Right ventricle myocardium inferior (tissue), 1 donor: ENCODE results near the gene AFMID. TPM values are rescaled to one million over a fixed set of nuclear protein-coding genes. Genes with fewer than 3 reads are reported as not detected.
"Not testable (repeated sequence)": the region's sequence is repeated elsewhere in the genome, so short reads cannot be mapped to it uniquely, and the experiment has no call there.

Source experiments
- ATAC-seq: fragments of 200-7000 bp; cut with Tn5 transposase; one replicate; pipeline ENCODE4 v1.9.1; 2020; ENCODE audit warnings: mild to moderate bottlenecking, moderate library complexity
- DNase-seq: peaks from one replicate; pipeline ENCODE4 v3.0.0; 2021; ENCODE audit errors: missing footprints
- intact Hi-C: fragments of 100-400 bp; cut with DNase I; formaldehyde crosslinking; loops from one replicate; pipeline ENCODE4 v1.11.0; 2022
- long read RNA-seq: library from polyadenylated mRNA; unstranded; transcript quantifications from one replicate; pipeline ENCODE4 v2.0.0, GENCODE V29; 2021
- total RNA-seq: library from RNA; stranded (reverse); fragmentation: NEBNext Ultra II Directional; extraction: Animal tissue kit (Norgen Biotek cat#: 25700); gene quantifications from one replicate; pipeline ENCODE4 v1.2.1, GENCODE V29; 2021
- donor health status: DM: no; HTN: yes; CAD: no; lungs with severe emphysema.

AFMID gene
- total RNA-seq = 38.2 TPM
- long read RNA-seq, partial matches to known transcripts = 1 of 6 reads
- long read RNA-seq, other reads (novel, unspliced or antisense) = 5 of 6 reads

- ATAC-seq (peak; percentile 98), DNase-seq (peak; percentile 97)
- intact Hi-C loops = loop anchor here (2.0 to 10.0 kb wide), 2 partner anchors 74 to 162 kb away; no protein-coding TSS in a partner anchor
Measured at GRCh38 chr17:78186692-78187595, at the start of gene AFMID, which contains the start of gene TK1. Gene AFMID (plus strand): TSS chr17:78187362. CDS start chr17:78187371, 9 bp downstream. Gene TK1 (minus strand): TSS chr17:78187052. CDS start chr17:78186994, 58 bp downstream.

- ATAC-seq (no peak), DNase-seq (peak; percentile 69)
- intact Hi-C loops = no loop called here
Measured at GRCh38 chr17:78137392-78138203, 49.6 kb upstream of the AFMID start.

DNA sequence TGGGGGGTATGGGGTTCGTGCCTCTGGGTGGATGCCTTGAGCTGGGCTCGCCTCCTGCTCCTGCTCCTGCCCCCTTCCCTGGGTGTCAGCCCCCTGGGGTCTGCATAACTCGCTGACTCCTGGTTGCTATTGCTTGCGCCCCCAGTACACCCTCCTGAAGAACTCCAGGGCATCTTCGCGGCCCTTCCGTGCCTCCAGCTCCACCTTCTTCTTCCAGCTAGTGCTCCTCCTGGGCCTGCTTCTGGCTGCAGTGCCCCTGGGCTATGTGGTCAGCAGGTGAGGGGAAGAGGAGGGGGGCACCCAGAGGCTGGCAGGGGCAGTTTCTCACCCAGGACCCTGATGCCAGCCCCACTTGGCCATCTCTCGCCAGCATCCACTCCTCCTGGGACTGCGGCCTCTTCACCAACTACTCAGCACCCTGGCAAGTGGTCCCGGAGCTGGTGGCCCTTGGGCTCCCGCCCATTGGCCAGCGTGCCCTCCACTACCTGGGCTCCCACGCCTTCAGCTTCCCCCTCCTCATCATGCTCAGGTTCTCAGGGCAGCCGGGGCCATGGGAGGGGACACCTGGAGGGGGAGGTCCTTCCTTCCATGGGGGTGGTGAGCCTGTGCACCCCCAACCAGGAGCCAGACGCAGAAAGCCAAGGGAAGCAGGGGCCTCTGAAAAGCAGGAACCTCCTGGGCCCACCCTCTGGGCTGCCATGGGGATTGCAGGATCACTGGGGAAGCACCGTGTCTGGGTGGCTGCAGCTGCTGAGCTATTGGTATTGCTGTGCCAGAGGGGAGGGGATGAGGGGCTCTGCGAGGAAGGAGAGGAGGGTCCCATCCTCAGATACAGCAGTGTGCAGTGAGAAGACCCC, 48.7 kb upstream of the AFMID start:
- intact Hi-C loops = no loop called here
- no peak for ATAC-seq
- no peak for DNase-seq

- intact Hi-C loops, DNase-seq, ATAC-seq: not testable (repeated sequence)
Measured at GRCh38 chr17:78139861-78140168, 47.3 kb upstream of the AFMID start.

GRCh38 chr17:78140169-78141051, 46.8 kb upstream of the AFMID start:
- peak; percentile 97 for DNase-seq
- ATAC-seq = peak; percentile 82
- intact Hi-C loops = no loop called here

DNA sequence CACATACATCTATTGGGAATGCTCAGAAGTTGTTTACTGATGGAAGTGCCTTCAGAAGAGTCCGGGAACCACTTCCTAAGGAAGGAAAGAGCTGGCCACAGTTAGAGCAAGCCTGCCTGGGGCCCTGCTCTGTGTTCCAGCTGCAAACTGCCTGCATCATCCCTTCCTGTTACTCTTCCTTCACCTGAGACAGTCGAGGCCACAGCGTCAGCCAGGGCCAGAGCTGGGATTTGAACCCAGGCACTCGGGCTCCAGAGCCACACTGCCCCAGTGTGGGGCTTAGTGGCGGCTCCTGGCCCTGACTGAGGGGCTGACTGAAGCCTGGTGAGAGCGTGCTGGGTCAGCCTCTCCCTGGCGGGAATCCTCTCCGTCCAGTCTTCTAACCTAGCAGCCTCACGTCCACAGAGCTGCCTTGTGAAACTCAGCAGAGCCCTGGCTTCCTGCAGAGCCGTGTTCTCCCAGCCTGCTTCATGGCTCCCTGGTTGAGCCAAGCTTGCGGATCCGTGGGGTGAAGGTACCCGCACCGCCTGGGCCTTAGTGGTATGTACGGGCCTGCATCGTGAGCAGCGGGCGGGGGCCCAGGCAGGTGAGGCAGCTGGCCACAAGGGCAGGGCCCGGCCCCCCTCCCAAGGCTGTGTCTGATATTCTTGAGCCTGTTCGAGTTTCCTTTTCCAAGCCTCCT, 45.6 kb upstream of the AFMID start:
- DNase-seq (peak; percentile 65), ATAC-seq (no peak)
- intact Hi-C loops = no loop called here

GRCh38 chr17:78142119-78142861, 44.9 kb upstream of the AFMID start:
- DNase-seq (no peak), ATAC-seq (no peak)
- intact Hi-C loops = no loop called here

DNA sequence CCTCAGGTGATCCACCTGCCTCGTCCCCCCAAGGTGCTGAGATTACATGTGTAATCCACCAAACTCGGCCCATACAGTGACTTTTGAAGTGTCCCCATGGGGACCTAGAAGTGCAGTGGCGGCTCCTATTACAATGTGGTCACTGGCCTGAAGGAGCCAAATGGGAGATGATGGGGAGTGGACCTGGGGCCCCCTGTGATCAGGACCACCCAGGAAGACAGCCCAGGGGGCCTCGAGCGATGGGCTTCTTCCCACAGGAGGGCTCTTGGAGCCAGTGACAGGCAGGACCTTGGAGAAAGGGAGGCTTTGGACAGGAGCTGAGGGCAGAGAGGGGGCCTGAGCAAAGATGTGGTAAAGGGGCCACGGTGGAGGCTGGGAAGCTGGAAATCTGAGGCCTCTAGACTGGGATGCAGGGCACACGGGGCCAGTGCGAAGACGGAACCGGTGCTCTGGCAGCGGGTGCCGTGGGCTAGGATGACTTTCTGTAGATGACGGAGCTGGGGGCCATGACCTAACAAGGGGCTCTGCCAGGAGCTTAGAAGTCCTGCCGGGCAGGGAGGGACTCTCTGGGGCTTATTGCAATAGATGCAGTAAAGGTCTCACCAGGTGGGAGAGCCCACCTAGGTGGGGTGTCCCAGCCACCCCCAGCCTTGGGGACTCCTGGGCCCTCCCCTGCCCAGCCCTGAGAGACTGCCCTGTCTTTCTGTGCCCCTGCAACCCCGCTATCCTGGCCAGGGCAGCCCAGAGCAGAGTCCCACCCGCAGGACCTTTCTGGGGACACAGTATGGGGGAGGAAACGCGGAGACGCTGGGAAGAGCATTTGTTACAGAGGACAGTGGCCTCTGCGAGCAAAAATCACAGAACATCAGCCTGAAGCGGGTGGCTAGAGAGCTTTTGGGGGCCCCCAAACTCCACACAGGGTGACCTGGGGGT, 43.7 kb upstream of the AFMID start:
- ATAC-seq = no peak
- peak; percentile 70 for DNase-seq
- intact Hi-C loops = loop anchor here (2.0 kb wide), 1 partner anchor 25 kb away; the partner anchor contains the start of gene SYNGR2

DNA sequence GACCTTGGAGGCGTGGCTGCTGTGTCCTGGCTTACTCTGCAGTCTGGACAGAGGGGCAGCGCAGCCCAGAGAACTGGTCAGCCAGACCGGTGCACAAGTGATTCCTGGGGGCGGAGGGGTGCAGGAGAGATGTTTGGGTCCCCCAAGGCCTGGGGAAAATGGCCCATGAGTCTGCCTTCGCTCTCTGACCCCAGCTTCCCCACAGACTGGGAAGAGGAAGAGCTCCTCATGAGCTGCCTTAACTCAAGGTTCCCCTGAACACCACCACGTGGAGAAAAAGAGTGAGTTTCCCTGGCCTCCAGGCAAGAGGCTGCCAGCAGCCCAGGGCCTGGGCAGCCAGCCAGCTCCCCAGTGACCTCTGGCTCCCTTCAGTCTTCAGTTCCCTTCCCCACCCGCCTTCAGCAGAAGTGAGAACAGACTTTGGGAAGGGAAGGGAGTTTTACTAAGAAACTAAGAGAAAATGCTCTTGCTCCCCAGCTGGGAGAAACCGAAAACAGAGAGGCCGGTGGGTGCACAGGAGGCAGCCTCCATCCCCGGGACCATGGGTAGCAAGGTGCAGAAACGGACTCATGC, 42.9 kb upstream of the AFMID start:
- DNase-seq = peak; percentile 93
- intact Hi-C loops = loop anchor here (2.0 kb wide), 1 partner anchor 25 kb away; the partner anchor contains the start of gene SYNGR2
- peak; percentile 68 for ATAC-seq

DNA sequence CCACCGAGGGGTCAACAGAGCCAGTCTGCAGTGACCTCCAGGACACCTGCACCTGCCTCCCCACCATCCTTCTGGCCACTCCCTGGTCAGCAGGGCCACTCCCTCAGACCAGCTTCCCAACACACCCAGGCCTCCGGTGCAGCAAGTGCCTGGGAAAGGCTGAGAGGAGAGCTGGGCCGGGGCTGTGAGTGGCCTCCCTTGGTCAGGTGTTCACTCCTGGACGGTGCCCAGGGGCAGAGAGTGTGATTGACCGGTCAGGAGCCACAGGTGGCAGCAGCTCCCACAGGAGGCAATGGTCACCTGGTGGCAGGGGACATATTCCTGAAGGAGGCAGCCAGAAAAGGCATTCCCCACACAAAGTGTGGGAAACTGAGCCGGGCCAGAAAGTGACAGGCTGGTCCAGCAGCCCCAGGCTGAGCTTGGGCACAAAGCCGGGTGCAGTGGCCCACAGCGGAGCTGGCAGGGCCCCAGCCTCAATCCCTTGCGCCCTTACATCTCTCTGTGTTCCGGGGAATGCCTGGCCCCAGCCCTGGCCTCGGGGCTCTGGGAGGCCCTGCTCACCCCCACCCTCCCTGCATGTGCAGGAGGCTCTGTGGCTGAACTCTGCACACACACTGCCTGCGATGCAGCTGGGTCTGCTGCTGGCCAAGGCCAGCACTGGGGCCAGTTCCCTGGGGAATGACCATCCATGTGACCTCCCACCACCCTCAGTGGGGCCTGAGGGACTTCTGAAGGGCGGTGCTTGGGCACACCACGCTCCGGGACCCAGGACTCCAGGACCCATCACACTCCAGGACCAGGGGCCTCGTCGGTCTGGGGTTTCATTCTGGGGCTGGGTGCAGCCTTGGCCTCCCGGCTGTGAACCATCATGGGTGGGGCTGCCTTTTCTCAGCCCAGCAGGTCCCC, 42.2 kb upstream of the AFMID start:
- DNase-seq = peak; percentile 70
- intact Hi-C loops = loop anchor here (2.0 kb wide), 1 partner anchor 24 kb away; the partner anchor contains the start of gene SYNGR2

GRCh38 chr17:78146471-78146869, 40.7 kb upstream of the AFMID start:
- intact Hi-C loops = no loop called here

More for the DNA sequence above, 42.2 kb upstream of the AFMID start:
- peak; percentile 51 for ATAC-seq

DNA sequence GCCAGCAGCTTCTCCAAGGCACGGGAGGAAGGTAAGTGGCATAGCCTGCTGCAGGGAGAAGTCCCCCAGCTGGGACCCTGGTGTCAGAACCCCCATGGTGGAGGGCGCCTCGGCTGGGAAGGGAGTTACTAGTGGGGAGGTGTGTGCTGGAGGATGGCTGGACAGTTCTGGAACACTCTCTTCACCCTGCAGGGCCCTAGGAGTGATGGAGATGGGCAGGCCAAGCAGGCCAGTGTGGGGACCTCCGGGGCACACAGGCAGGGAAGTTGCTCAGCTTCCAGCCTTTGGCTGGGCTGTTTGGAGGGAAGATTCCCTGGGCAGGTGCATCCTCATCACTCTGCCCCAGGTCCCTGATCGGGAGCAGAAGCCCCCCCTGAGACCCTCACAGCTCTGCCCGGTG, 40.3 kb upstream of the AFMID start:
- intact Hi-C loops = no loop called here

More at GRCh38 chr17:78146471-78146869, 40.7 kb upstream of the AFMID start:
- no peak for ATAC-seq
- no peak for DNase-seq

DNA sequence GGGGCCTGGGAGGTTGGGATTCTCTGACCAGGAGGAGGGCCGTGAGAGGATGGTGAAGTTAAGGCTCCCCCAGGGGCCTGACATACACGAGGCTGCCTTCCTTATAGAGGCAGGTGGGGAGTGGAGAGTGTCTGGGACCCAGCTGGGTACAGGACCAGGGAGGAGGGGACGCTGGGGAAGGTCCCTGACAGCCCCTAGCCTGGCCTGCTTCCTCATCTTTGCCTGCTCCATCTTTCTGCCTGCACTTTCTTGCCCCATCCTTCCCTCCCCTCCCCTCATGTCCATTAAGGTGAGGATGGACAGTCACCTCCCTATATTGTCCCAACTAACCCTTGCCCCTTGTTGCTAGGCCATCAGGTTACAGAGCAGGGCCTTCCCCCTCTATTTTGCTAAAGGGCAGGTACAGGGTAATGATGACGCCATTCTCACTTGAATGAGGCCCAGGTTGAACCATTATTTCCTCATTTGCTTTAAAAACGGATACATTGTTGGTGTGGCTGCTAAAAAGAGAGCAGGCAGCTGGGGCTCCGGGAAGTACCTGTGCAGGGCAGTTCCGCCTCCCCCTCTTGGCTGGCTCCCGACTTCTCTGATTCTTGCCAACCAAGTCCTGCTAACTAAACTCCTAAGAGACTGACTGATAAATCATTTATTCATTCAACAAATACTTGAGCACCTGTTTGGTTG, 39.7 kb upstream of the AFMID start:
- intact Hi-C loops = no loop called here
- ATAC-seq = no peak
- DNase-seq = no peak

More for the DNA sequence above, 40.3 kb upstream of the AFMID start:
- no peak for DNase-seq
- ATAC-seq = no peak
